ENCODE measurements around the gene TH.

The TH gene

DNA sequence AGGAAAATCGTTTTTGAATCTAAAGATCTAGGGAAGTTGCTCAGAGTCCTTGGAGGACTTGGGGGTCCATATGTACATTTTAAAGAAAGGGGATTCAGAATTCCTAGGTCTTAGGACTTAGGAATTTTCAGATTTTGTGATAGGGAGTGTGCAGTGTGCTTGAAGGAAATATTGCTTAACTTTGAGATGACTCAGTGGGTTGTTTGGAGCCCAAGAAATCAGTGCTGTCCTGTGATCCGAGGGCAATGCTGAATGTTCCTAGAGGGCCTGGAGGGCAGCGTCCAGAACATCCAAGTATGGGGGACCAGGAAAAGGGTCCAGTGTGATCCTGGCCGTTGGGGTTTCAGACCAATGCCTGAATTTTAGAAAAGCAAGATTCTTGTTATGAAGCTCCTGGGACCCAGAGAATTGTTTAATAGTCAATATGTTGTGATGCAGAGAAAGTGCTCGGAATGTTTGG, 29.3 kb downstream of the TH start:
- no peak for FAIRE-seq
- TF ChIP-seq POLR2A (IDR thresholded peaks at IDR 0.05; ENCODE audit: low read depth, low read length) (no peak), TAF1 (IDR thresholded peaks at IDR 0.05; ENCODE audit: borderline replicate concordance, low read depth, low read length) (no peak), POLR2AphosphoS5 (IDR thresholded peaks at IDR 0.05; ENCODE audit: low read depth, low read length) (no peak)
- no peak for DNase-seq (ENCODE audit: insufficient read length)

DNA sequence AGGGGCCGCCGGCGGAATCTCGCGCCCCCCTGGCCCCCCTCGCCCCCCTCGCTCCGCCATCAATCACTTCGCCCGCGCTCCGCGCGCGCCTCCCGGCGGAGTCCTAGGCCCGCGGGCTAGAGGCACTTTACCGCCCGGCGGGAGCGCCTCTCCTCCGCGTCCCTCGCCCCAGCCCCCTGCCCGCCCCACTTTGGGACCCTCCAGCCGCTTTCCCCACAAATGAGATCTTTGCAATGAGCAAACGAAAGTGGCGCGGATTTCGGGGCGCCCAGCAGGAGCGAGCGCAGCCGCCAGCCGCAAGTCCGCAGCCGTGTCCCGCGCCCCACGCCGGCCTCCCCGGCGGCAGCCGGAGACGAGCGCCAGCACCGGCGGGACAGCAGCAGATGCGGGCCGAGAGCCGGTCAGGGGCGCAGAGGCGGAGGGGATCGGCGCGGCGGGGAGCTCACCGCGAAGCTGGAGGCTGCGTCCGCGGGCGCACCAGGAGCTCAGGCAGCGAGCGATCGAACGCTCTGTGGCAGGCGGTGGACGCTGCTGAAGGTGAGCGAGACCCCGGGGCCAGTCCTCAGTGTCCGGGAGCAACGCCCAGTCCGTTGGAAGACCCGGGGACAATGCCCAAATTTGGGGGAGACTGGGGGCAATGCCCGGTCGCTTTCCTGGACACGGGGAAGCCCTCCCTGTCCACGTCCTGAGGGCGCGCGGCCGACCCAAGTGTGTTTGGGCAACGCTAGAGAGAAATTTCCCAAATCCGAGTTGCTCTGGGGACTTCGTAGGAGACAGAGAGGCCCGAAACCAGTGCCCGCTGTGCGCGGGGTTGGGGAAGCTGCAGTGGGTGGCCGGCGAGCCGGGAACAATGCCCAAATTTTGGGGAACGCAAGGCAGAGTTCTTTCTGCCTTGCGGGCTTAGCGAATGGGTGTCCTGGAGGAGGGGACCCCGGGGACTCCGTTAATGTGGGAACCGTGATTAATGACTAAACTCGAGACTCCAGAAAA, 30.9 kb downstream of the TH start:
- DNase-seq (ENCODE audit: insufficient read length) (no peak), FAIRE-seq (no peak)
- no peak for TF ChIP-seq POLR2AphosphoS5 (IDR thresholded peaks at IDR 0.05; ENCODE audit: low read depth, low read length)
- no peak for TF ChIP-seq POLR2A (IDR thresholded peaks at IDR 0.05; ENCODE audit: low read depth, low read length)
- TF ChIP-seq TAF1 (IDR thresholded peaks at IDR 0.05; ENCODE audit: borderline replicate concordance, low read depth, low read length): no peak

DNA sequence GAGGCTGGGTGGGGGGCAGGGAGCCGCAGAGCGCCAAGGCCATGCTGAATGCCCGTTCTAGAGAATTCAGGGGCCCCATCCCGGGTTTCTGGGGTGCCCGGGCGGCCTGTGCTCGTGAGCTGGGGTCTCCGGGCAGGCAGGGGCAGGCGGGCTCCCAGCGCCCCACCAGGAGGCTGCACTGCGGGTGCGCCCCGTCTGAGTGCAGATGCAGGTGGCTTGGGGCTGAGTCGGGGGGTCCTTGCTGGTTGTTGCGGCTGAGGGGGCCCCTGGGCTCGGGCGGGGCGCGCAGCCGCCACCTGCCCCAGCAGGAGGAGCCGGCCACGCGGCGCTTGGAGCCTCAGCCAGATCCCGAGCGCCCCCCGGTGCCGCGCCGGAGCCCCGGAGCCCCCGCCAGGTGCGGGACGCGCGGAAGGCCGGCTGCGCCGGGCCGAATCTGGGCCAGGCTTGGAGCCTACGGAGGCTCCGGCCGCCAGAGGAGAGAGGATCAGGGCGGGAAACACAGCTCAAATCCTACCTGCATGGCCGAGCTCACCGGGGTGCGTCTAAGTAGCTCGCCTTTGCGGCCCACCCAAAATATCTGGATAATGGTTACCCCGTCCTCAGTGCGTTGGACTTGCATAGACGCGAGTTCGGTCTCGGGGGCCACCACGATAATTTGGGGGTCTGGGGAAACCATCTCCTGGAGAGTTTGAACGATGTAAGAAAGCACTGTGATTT, 31.8 kb downstream of the TH start:
- TF ChIP-seq TAF1 (IDR thresholded peaks at IDR 0.05; ENCODE audit: borderline replicate concordance, low read depth, low read length) (no peak), POLR2A (IDR thresholded peaks at IDR 0.05; ENCODE audit: low read depth, low read length) (no peak), POLR2AphosphoS5 (IDR thresholded peaks at IDR 0.05; ENCODE audit: low read depth, low read length) (no peak)
- DNase-seq (ENCODE audit: insufficient read length): no peak
- FAIRE-seq: no peak

DNA sequence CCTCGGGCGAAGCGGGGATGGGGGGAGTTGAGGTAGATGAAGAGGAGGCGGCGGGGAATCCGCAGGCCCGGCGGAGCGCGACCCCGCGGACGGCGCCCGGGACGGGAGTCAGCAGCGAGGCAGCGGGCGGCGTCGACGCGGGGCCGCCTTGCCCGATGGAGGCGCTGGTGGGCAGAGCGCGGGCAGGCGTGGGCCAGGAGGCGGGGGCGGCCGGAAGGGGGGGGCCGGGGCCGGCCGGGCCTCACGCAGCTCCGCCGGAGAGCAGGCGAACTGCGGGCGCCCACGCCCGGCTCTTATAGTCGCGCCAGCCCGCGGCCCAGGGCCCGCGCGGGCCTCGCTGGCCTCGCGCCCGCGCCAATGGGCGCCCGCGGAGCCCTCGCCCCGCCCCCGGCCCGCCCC, 32.5 kb downstream of the TH start, which contains the start of gene IGF2:
TSS of gene IGF2 (minus strand) at position 267 of the 399 bp plus-strand sequence. CDS start 3,866 bp downstream, outside the sequence.
- DNase-seq (ENCODE audit: insufficient read length) (no peak), FAIRE-seq (no peak)
- TF ChIP-seq TAF1 (IDR thresholded peaks at IDR 0.05; ENCODE audit: borderline replicate concordance, low read depth, low read length) (no peak), POLR2AphosphoS5 (IDR thresholded peaks at IDR 0.05; ENCODE audit: low read depth, low read length) (no peak), POLR2A (IDR thresholded peaks at IDR 0.05; ENCODE audit: low read depth, low read length) (no peak)

DNA sequence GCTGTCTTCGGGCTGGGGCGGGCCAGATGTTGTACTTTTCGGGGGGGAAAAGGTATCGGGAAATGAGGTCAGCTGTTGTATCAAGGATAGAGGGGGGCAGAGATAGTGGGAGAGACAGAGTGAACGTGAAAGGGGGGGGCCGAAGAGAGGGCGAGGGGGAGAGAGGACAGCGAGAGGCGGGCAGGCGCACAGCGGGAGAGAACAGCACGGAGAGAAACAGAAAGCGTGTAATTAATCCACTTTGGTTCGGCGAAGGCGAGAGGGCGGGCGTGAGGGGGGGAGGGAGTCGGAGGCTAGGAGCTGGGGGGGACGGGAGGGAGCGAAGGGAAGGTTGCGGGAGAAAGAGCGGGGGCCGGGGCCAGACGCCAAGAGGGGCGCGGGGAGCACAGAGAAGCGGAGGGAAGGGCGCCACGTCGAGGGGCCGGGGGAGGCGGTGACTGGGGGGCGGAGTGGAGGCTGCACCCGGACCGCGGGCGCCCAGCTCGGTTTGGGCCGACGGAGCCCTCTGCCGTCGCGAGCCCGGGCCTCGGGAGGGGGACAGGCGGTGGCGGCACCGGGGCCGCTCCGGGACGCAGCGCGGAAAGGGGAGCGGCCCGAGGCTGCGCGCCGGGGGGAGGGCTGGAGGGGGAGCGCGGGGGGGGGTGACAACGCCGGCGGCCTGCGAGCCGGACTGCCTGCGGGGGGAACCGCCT, 33.0 kb downstream of the TH start:
- DNase-seq (ENCODE audit: insufficient read length) (no peak), FAIRE-seq (no peak)
- TF ChIP-seq POLR2A (IDR thresholded peaks at IDR 0.05; ENCODE audit: low read depth, low read length) (no peak), POLR2AphosphoS5 (IDR thresholded peaks at IDR 0.05; ENCODE audit: low read depth, low read length) (no peak), TAF1 (IDR thresholded peaks at IDR 0.05; ENCODE audit: borderline replicate concordance, low read depth, low read length) (no peak)

DNA sequence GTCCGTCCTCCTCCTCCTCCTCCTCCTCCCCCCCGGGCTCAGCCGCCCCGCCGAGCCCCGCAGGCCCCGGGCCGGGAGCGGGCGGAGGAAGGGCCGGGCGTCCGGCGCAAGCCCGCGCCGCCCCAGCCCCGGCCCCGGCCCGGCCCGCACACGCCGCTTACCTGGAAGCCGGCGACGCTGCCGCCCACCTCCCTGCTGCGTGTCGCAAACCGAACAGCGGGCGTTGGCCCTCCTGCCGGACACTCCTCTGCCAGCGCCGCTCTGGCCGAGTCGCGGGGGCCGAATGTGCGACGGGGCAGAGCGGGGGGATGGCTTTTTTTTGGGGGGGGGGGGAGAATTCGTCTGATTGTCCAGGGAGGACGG, 33.6 kb downstream of the TH start:
- no peak for FAIRE-seq
- no peak for DNase-seq (ENCODE audit: insufficient read length)
- TF ChIP-seq TAF1 (IDR thresholded peaks at IDR 0.05; ENCODE audit: borderline replicate concordance, low read depth, low read length) (no peak), POLR2AphosphoS5 (IDR thresholded peaks at IDR 0.05; ENCODE audit: low read depth, low read length) (no peak), POLR2A (IDR thresholded peaks at IDR 0.05; ENCODE audit: low read depth, low read length) (no peak)

DNA sequence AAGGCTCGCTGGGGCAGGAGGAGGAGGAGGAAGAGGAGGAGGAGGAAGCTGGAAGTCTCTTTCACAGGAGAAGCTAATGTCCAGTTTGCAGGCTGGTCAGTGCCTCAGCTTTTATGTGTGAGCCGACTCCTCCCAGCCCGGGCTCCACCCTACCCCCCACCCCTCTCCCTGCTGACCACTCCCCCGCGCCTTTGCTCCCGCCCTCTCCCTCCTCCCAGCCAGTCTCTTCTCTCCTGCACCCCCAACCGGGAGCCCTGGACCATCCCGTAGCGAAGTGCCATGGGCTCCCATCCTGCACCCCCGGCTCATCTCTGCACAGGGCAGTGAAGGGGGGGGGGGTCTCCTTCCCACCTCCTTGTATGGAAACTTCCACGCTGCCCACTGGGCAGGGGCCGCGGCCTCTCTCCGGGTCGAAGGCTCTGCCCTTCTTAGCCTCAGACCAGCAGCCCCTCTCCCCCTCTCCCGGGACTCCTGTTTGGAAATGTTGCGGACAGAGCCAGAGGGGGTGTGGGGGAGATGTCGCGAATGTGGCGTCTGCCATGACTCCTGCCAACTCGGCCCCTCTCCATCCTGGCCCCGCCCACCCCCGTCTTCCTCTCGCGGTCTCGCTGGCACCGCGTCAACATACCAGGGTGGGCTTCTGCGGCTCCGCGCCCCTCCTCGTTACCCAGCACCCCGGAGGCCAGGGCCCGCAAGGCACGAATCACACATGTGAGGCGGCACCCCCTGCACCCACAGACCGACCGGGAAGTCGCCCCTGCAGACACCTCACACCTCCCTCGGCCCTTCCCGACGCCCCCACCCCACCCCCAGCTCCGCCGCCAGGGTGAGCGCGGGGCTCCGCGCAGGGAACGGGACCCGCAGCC, 34.2 kb downstream of the TH start:
- TF ChIP-seq POLR2A (IDR thresholded peaks at IDR 0.05; ENCODE audit: low read depth, low read length) (no peak), POLR2AphosphoS5 (IDR thresholded peaks at IDR 0.05; ENCODE audit: low read depth, low read length) (no peak), TAF1 (IDR thresholded peaks at IDR 0.05; ENCODE audit: borderline replicate concordance, low read depth, low read length) (no peak)
- DNase-seq (ENCODE audit: insufficient read length): no peak
- FAIRE-seq: no peak

DNA sequence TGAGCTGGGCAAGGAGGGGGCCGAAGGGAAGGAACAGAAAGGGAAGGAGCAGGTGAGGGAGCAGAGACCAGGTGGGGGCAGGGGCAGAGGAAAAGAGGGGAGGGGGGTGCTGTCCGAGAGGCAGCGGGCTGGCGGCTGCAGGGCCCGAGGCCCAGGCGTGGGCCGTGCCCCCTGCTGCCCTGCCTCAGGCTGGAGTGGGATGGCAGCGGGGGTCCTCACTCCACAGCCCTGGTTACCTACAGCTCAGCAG, 34.7 kb downstream of the TH start:
- DNase-seq (ENCODE audit: insufficient read length) (no peak), FAIRE-seq (no peak)
- no peak for TF ChIP-seq TAF1 (IDR thresholded peaks at IDR 0.05; ENCODE audit: borderline replicate concordance, low read depth, low read length)
- TF ChIP-seq POLR2AphosphoS5 (IDR thresholded peaks at IDR 0.05; ENCODE audit: low read depth, low read length): no peak
- TF ChIP-seq POLR2A (IDR thresholded peaks at IDR 0.05; ENCODE audit: low read depth, low read length): no peak

DNA sequence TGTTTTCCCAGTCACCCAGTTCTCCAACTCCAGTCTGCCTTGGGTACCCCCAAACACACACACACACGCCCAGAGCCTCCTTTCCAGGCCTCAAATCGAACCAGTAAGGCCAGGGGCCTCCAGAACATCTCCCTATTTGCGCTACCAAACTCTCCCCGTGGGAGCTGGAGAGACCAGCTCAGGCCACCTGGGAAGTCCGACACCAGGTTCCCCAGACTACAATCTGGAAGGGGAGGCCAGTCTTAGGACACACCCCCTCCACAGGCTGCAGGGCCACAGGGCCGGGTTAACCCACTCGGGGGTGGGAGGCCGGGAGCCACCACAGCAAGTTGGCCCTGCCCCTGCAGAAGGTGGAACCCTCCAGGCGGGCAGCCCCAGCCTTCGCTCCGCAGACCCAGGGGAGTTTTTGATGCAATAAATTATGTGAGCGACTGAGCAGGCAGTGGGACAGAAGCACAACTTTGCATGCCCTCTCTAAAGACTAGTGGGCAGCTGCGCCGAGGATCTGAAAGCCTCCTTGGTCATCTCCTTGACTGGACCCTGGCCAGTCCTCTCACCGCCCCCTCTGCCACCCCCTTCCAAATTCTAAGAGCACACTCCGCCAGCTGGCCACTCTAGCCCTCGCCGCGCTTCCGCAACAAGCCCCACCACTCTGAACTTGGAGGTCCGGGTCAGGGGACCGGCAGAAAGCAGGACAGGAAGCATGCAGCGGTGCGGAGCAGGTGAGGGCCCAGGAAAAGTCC, 35.2 kb downstream of the TH start:
- DNase-seq (ENCODE audit: insufficient read length) (no peak), FAIRE-seq (no peak)
- no peak for TF ChIP-seq POLR2AphosphoS5 (IDR thresholded peaks at IDR 0.05; ENCODE audit: low read depth, low read length)
- no peak for TF ChIP-seq POLR2A (IDR thresholded peaks at IDR 0.05; ENCODE audit: low read depth, low read length)
- TF ChIP-seq TAF1 (IDR thresholded peaks at IDR 0.05; ENCODE audit: borderline replicate concordance, low read depth, low read length): no peak

DNA sequence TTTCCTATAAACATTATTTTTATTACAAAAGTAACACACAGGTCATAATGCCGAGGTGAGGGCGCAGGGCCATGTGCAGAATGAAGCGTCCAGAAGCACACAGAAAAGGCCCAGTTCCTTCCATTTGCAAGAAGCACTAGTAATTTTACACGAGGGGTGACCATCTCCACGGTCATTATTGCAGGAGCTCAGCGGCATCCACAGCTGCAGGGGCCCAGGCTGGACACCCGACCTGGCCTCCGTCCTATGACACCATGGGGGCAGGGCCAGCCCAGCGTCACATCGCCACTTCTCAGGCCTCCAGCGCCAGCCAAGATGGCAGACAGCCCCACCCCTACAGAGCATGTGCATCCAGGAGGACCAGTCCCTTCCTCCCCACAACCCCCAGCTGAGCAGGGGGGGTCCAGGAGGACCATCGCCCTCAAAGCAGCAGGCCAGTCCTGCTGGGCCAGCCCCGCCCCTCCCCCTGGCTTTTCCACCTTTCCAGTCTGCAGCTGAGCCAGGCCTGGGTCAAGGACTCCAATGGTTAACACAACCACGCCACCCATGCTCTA, 35.9 kb downstream of the TH start:
- no peak for DNase-seq (ENCODE audit: insufficient read length)
- TF ChIP-seq TAF1 (IDR thresholded peaks at IDR 0.05; ENCODE audit: borderline replicate concordance, low read depth, low read length) (no peak), POLR2AphosphoS5 (IDR thresholded peaks at IDR 0.05; ENCODE audit: low read depth, low read length) (no peak), POLR2A (IDR thresholded peaks at IDR 0.05; ENCODE audit: low read depth, low read length) (no peak)
- FAIRE-seq: no peak
